NCI-H2171 treated with DMSO at 0.1 percent for 48 hours (cell line): ENCODE measurements around the gene PHACTR4.
"Not testable (repeated sequence)": the region's sequence is repeated elsewhere in the genome, so short reads cannot be mapped to it uniquely, and the experiment has no call there.

Experiments
- DNase-seq: peaks from one replicate; lab custom pipeline; 2025; lab: John Stamatoyannopoulos, UW

The PHACTR4 gene

GRCh38 chr1:28503117-28503516 lies 133.6 kb downstream of the PHACTR4 start:
- DNase-seq = no peak

- peak; percentile 97 for DNase-seq
These were observed 136.1 kb downstream of the PHACTR4 start, which contains the start of gene RCC1 for GRCh38 chr1:28505406-28506187. RCC1 (plus strand) TSS chr1:28506043; CDS start chr1:28529867, 23,824 bp downstream.

GRCh38 chr1:28506907-28507246 lies 137.3 kb downstream of the PHACTR4 start:
- no peak for DNase-seq

- DNase-seq = no peak
These were observed 137.7 kb downstream of the PHACTR4 start for GRCh38 chr1:28507247-28507645.

- DNase-seq = no peak
These were observed 138.3 kb downstream of the PHACTR4 start for GRCh38 chr1:28507646-28508434.

- DNase-seq = no peak
These were observed 138.9 kb downstream of the PHACTR4 start for GRCh38 chr1:28508435-28508754.

- no peak for DNase-seq
These were observed 140.2 kb downstream of the PHACTR4 start for GRCh38 chr1:28509705-28510272.

GRCh38 chr1:28510273-28510969 lies 140.9 kb downstream of the PHACTR4 start:
- DNase-seq = peak; percentile 15

- DNase-seq = peak; percentile 47
These were observed 141.5 kb downstream of the PHACTR4 start for GRCh38 chr1:28510970-28511440.

- DNase-seq = no peak
These were observed 142.6 kb downstream of the PHACTR4 start for GRCh38 chr1:28512058-28512611.

- DNase-seq = not testable (repeated sequence)
These were observed 144.9 kb downstream of the PHACTR4 start for GRCh38 chr1:28514445-28514933.

GRCh38 chr1:28516518-28516956 lies 147.0 kb downstream of the PHACTR4 start:
- DNase-seq = no peak

- peak; percentile 49 for DNase-seq
These were observed 148.1 kb downstream of the PHACTR4 start for GRCh38 chr1:28517649-28517999.

GRCh38 chr1:28518000-28518744 lies 148.6 kb downstream of the PHACTR4 start:
- peak; percentile 88 for DNase-seq

GRCh38 chr1:28518745-28519341 lies 149.3 kb downstream of the PHACTR4 start:
- DNase-seq = no peak

GRCh38 chr1:28519946-28520725 lies 150.6 kb downstream of the PHACTR4 start:
- DNase-seq = peak; percentile 24

- DNase-seq = not testable (repeated sequence)
These were observed 151.3 kb downstream of the PHACTR4 start for GRCh38 chr1:28520796-28521195.

GRCh38 chr1:28521502-28522164 lies 152.1 kb downstream of the PHACTR4 start:
- DNase-seq = no peak

- not testable (repeated sequence) for DNase-seq
These were observed 153.0 kb downstream of the PHACTR4 start for GRCh38 chr1:28522537-28522936.
